Measurements from ENCODE around the gene TENT4A.
"Not testable (repeated sequence)": the region's sequence is repeated elsewhere in the genome, so short reads cannot be mapped to it uniquely, and the experiment has no call there.

The TENT4A gene

GRCh38 chr5:6762116-6762515, 48.9 kb downstream of the TENT4A start:
- H3K4me3 ChIP-seq = no peak overlapping the region
- no peak overlapping the region for H3K27ac ChIP-seq

GRCh38 chr5:6762697-6763096, 49.5 kb downstream of the TENT4A start:
- H3K27ac ChIP-seq = no peak overlapping the region
- no peak overlapping the region for H3K4me3 ChIP-seq

- H3K4me3 ChIP-seq = no peak overlapping the region
These were observed 50.0 kb downstream of the TENT4A start for GRCh38 chr5:6763191-6763590.

GRCh38 chr5:6765612-6766525, 52.6 kb downstream of the TENT4A start:
- Histone ChIP-seq H3K27ac (peak overlapping the region in 10 of 21 experiments; percentile 3 to 72 (median 56)), H3K4me3 (no peak overlapping the region)

More at GRCh38 chr5:6763191-6763590, 50.0 kb downstream of the TENT4A start:
- H3K27ac ChIP-seq = no peak overlapping the region

GRCh38 chr5:6766604-6767093, 53.4 kb downstream of the TENT4A start:
- no peak overlapping the region for H3K4me3 ChIP-seq
- peak overlapping the region in 16 of 21 experiments; percentile 31 to 72 (median 57) for H3K27ac ChIP-seq

GRCh38 chr5:6767481-6768063, 54.3 kb downstream of the TENT4A start:
- Histone ChIP-seq H3K4me3 (no peak overlapping the region), H3K27ac (no peak overlapping the region)

- Histone ChIP-seq H3K27ac (no peak overlapping the region), H3K4me3 (no peak overlapping the region)
These were observed 55.5 kb downstream of the TENT4A start for GRCh38 chr5:6768590-6769230.

GRCh38 chr5:6770826-6771607, 57.8 kb downstream of the TENT4A start:
- Histone ChIP-seq H3K4me3 (no peak overlapping the region), H3K27ac (no peak overlapping the region)

GRCh38 chr5:6772886-6773285, 59.7 kb downstream of the TENT4A start:
- no peak overlapping the region for H3K4me3 ChIP-seq

GRCh38 chr5:6773342-6774035, 60.3 kb downstream of the TENT4A start:
- Histone ChIP-seq H3K27ac (no peak overlapping the region), H3K4me3 (no peak overlapping the region)

More at GRCh38 chr5:6772886-6773285, 59.7 kb downstream of the TENT4A start:
- no peak overlapping the region for H3K27ac ChIP-seq

GRCh38 chr5:6774207-6774606, 61.0 kb downstream of the TENT4A start:
- not testable (repeated sequence) for H3K4me3 ChIP-seq, H3K27ac ChIP-seq

- H3K4me3 ChIP-seq = no peak overlapping the region
These were observed 61.5 kb downstream of the TENT4A start for GRCh38 chr5:6774721-6775204.

GRCh38 chr5:6775571-6775970, 62.3 kb downstream of the TENT4A start:
- Histone ChIP-seq H3K4me3 (no peak overlapping the region), H3K27ac (no peak overlapping the region)

More at GRCh38 chr5:6774721-6775204, 61.5 kb downstream of the TENT4A start:
- no peak overlapping the region for H3K27ac ChIP-seq

GRCh38 chr5:6780802-6781391, 67.7 kb downstream of the TENT4A start:
- Histone ChIP-seq H3K27ac (no peak overlapping the region), H3K4me3 (no peak overlapping the region)

GRCh38 chr5:6781716-6782115, 68.5 kb downstream of the TENT4A start:
- H3K4me3 ChIP-seq = no peak overlapping the region
- H3K27ac ChIP-seq = no peak overlapping the region

GRCh38 chr5:6783787-6784186, 70.6 kb downstream of the TENT4A start:
- no peak overlapping the region for H3K4me3 ChIP-seq

GRCh38 chr5:6784481-6784880, 71.2 kb downstream of the TENT4A start:
- no peak overlapping the region for H3K4me3 ChIP-seq
- H3K27ac ChIP-seq = no peak overlapping the region

More at GRCh38 chr5:6783787-6784186, 70.6 kb downstream of the TENT4A start:
- H3K27ac ChIP-seq = no peak overlapping the region

- Histone ChIP-seq H3K27ac (no peak overlapping the region), H3K4me3 (no peak overlapping the region)
These were observed 72.1 kb downstream of the TENT4A start for GRCh38 chr5:6785161-6785860.

All from skin epidermis (tissue), 12 donors.